ENCODE data around the gene MRPS35. TPM values are rescaled to one million over a fixed set of nuclear protein-coding genes. Genes with fewer than 3 reads are reported as not detected.

MRPS35 gene
- total RNA-seq, 1 experiment from 2014 or later, result 117 TPM

DNA sequence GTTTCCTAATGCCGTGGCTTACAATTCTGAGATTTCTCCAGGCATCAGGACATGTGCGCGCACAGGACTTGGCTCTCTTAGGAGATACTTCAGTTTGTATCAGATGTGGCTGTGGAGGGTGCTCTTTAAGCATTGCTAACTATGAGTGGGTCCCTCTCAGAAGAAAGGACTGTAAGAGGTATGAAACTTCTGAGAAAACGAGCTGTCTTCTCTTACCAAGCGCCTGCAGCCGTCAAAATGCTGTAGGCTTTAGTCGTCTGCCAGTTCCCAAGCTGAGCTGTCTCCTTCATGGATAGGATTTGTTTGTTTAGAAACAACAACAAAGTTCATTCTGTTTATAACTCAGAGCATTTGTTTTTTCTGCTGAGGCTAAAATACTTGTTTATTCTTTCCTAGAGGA is 85.5 kb downstream of the MRPS35 start:
- Histone ChIP-seq H3K9ac (ENCODE audit: low read length) (no peak overlapping the region), H3K4me1 (ENCODE audit: insufficient read depth, low read length) (no peaks in the 10 kb centered on the region), H2AFZ (ENCODE audit: low read length) (no peak overlapping the region), H3K36me3 (ENCODE audit: low read depth, low read length) (peaks cover 67% of the 10 kb centered on the region), H3K27ac (ENCODE audit: low read length) (no peak overlapping the region), H3K9me3 (ENCODE audit: low read length) (no peaks in the 10 kb centered on the region), H3K4me2 (ENCODE audit: low read length) (no peak overlapping the region), H3K79me2 (ENCODE audit: low read length) (peaks cover 7% of the 10 kb centered on the region; the same call in 1 of the 2 replicates), H3F3A (ENCODE audit: low read length, unreplicated experiment) (no peaks in the 10 kb centered on the region), H3K9me2 (replicated peaks; ENCODE audit: low read length) (no peaks in the 10 kb centered on the region), H3K27me3 (ENCODE audit: low read length) (no peaks in the 10 kb centered on the region), H4K20me1 (ENCODE audit: low read length) (no peaks in the 10 kb centered on the region), H3K4me3 (ENCODE audit: low read length) (no peak overlapping the region)
- CTCF ChIA-PET, result no interaction called here
- POLR2A ChIA-PET (ENCODE audit: unreplicated experiment), result no interaction called here
- TF ChIP-seq EZH2 (IDR thresholded peaks at IDR 0.05; ENCODE audit: low read length, unreplicated experiment) (no peak), CTCF (conservative IDR thresholded peaks at IDR 0.05; ENCODE audit: low read depth, low read length) (no peak), EZH2phosphoT487 (IDR thresholded peaks at IDR 0.05; ENCODE audit: borderline replicate concordance, low read length) (no peak)
- intact Hi-C loops (cut with micrococcal nuclease), result no loop called here
- DNase-seq (no peak), ATAC-seq (no peak)
- BruUV-seq (replicated peaks), result no TSS peak

- no peak overlapping the region for H3K4me3 ChIP-seq (ENCODE audit: low read length)
- POLR2A ChIA-PET (ENCODE audit: unreplicated experiment), result no interaction called here
- H3K27me3 ChIP-seq (ENCODE audit: low read length), result no peaks in the 10 kb centered on the region
- no TSS peak for BruUV-seq (replicated peaks)
- H3K9me2 ChIP-seq (replicated peaks; ENCODE audit: low read length), result no peaks in the 10 kb centered on the region
- no peak overlapping the region for H3K4me2 ChIP-seq (ENCODE audit: low read length)
- CTCF ChIA-PET, result no interaction called here
- H3K36me3 ChIP-seq (ENCODE audit: low read depth, low read length), result peaks cover 56% of the 10 kb centered on the region
- H3F3A ChIP-seq (ENCODE audit: low read length, unreplicated experiment), result no peaks in the 10 kb centered on the region
- no peak overlapping the region for H2AFZ ChIP-seq (ENCODE audit: low read length)
- TF ChIP-seq EZH2phosphoT487 (IDR thresholded peaks at IDR 0.05; ENCODE audit: borderline replicate concordance, low read length) (no peak), CTCF (conservative IDR thresholded peaks at IDR 0.05; ENCODE audit: low read depth, low read length) (no peak), EZH2 (IDR thresholded peaks at IDR 0.05; ENCODE audit: low read length, unreplicated experiment) (no peak)
- no peak overlapping the region for H3K9ac ChIP-seq (ENCODE audit: low read length)
- H3K27ac ChIP-seq (ENCODE audit: low read length), result no peak overlapping the region
- ATAC-seq (no peak), DNase-seq (no peak)
- intact Hi-C loops (cut with micrococcal nuclease), result no loop called here
- no peaks in the 10 kb centered on the region for H3K4me1 ChIP-seq (ENCODE audit: insufficient read depth, low read length)
- H4K20me1 ChIP-seq (ENCODE audit: low read length), result no peaks in the 10 kb centered on the region
- H3K79me2 ChIP-seq (ENCODE audit: low read length), result no peaks in the 10 kb centered on the region
- no peaks in the 10 kb centered on the region for H3K9me3 ChIP-seq (ENCODE audit: low read length)
Measured at GRCh38 chr12:27797301-27798025, 86.8 kb downstream of the MRPS35 start.

GRCh38 chr12:27800819-27801218 is 90.2 kb downstream of the MRPS35 start:
- Histone ChIP-seq H3K4me2 (ENCODE audit: low read length) (no peak overlapping the region), H3K4me3 (ENCODE audit: low read length) (no peak overlapping the region), H3K79me2 (ENCODE audit: low read length) (no peaks in the 10 kb centered on the region), H3K27ac (ENCODE audit: low read length) (no peak overlapping the region), H3F3A (ENCODE audit: low read length, unreplicated experiment) (no peaks in the 10 kb centered on the region), H3K9me2 (replicated peaks; ENCODE audit: low read length) (no peaks in the 10 kb centered on the region), H2AFZ (ENCODE audit: low read length) (no peak overlapping the region), H3K27me3 (ENCODE audit: low read length) (no peaks in the 10 kb centered on the region), H3K9ac (ENCODE audit: low read length) (no peak overlapping the region), H3K36me3 (ENCODE audit: low read depth, low read length) (peaks cover 31% of the 10 kb centered on the region), H3K9me3 (ENCODE audit: low read length) (no peaks in the 10 kb centered on the region), H4K20me1 (ENCODE audit: low read length) (no peaks in the 10 kb centered on the region), H3K4me1 (ENCODE audit: insufficient read depth, low read length) (no peaks in the 10 kb centered on the region)
- CTCF ChIA-PET, result interaction anchor here (0.8 kb wide), 1 partner anchor 21 kb away, joined by 9 read pairs; no protein-coding TSS in a partner anchor
- TF ChIP-seq CTCF (conservative IDR thresholded peaks at IDR 0.05; ENCODE audit: low read depth, low read length) (no peak), EZH2phosphoT487 (IDR thresholded peaks at IDR 0.05; ENCODE audit: borderline replicate concordance, low read length) (no peak), EZH2 (IDR thresholded peaks at IDR 0.05; ENCODE audit: low read length, unreplicated experiment) (no peak)
- ATAC-seq (no peak), DNase-seq (no peak)
- intact Hi-C loops (cut with micrococcal nuclease), result no loop called here
- BruUV-seq (replicated peaks), result no TSS peak
- POLR2A ChIA-PET (ENCODE audit: unreplicated experiment), result no interaction called here
